Measurements from ENCODE around the gene GRID1. TPM values are rescaled to one million over a fixed set of nuclear protein-coding genes. Genes with fewer than 3 reads are reported as not detected.

The GRID1 gene
- total RNA-seq, 1 donor from 2014 or later: 2.7 TPM

DNA sequence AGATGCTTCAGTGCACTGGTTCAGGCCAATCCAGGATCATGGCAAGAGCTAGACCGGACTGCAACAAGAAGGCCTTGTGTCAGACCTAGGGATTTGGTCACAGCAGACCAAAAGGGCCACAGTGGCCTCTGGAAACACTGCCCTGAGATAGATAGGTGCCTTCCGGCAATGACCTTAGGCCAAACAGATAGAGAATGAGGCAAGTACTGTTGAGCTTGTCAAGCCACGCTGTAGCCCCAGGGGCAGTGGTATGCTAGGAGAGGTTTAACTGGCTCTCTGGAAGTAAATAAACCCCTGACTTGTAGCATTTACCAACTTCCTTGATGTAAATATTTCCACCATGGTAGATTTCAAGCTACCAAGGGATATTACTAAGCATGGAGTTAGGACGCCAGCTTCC is 197.5 kb downstream of the GRID1 start:
- no peak for DNase-seq (ENCODE audit: low spot score)

DNA sequence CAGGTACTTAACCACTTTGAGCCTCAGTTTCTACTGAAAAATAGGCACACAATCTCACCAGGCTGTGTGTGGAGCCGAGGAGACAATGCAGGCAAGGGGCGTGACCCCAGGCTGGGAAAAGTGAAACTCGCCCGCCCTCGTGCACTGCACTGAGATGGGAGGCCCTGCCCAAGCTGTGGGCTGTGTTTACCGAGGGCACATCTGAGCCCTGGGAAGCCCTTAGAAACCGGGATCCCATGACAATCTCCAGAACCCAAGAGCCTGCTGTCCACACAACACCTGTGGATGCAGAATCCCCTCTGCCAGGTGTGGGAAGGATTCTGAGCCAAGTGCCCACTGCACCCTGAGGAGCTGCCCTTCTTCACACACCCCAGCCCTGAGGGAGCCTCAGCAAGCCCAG is 198.3 kb downstream of the GRID1 start:
- DNase-seq (ENCODE audit: low spot score): no peak

DNA sequence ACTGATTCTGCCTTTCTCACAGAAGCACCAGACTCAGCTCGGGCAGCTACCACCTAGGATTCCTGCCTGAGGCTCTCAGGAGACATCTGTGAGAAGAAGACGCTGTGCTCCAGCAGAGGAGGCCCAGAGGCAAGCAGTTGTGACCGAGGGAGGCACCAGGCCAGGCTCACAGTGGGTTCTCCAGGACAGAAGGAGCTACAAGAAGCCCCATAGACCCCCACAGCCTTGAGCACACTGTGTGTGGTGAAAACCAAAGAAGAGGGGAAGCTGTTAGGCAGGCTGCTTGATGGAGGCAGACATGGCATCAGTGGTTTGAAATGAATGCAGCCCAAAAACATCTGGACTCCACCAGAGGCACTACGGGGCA is 198.8 kb downstream of the GRID1 start:
- DNase-seq (ENCODE audit: low spot score): no peak

DNA sequence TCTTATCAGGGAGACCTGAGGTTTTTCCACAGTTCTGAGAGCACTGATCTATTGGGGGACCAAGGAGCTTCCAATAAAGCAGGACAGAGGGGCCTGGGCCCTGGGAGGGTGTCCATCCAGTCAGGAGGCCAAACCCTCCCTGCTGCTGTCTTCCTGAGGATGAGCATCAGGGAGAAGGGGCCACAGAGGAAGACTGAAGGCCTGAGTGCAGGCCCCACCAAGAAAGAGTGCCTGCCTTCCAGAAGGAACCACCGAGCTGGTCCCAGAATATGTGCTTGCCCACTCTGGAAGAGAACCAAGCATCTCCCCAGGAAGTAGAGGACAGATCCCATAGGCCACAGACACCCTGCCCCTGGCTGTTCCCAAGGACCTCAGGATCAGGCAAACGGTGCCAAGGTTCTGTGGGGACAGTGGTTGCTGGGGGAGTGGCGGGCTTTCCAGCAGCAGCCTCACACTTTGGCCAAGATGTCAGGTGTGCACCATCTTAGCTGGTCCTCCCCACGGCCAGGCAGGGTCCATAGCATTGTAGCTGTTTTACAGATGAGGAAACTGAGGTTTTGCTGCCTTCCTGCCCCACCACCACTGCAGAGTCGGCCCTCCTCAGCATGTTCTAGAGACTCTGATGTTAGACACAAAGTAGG is 199.4 kb downstream of the GRID1 start:
- no peak for DNase-seq (ENCODE audit: low spot score)

DNA sequence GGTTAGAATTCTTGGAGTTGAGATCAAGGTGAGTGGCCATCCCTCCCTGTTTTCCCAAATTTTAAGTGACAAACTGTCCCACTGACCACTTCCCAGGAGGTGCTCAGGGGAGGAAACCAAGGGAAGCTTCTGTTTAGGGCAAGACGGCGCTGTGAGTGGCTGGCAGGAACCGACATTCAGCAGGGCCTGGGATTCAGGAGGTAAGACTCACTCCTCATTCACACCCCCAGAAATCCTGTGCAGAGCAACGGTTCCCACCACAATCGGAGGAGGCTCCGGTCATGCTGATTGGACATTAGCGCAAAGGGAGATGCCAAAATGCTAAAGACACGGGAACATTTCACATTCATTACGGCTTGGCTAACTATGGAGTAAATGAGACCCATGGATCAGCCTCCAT is 200.9 kb downstream of the GRID1 start:
- DNase-seq (ENCODE audit: low spot score): no peak

DNA sequence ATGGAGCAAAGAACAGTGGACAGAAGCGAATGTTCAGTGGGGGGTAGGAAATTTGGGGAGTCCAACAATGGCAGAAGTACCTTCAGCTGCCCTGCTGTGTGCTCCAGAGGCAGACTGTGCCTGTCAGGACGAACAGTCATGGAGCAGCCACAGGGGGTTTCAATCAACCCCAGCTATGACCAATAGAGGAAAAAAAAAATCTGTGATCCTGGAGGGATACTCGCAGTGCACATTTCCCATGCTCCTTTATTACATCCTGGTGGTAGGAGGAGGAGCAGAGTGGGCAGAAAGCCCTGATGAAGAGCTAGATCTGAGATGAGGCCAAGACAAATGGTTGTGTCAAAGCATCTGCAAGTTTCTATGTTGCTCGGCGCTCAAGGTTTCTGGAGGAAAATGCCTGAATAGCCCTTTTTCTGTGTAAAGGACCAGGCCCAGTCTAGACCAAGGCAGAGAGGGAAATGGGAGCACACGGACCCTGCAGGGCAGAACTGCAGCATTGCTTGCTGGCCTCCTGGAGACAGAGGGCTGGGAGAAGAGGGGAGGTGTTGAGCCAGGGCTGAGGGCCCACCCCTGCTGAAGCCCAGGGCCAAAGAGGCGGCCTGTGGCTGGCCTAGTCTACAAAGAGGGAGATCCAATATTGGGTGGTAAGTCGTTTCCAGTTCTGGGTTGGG is 201.5 kb downstream of the GRID1 start:
- no peak for DNase-seq (ENCODE audit: low spot score)

DNA sequence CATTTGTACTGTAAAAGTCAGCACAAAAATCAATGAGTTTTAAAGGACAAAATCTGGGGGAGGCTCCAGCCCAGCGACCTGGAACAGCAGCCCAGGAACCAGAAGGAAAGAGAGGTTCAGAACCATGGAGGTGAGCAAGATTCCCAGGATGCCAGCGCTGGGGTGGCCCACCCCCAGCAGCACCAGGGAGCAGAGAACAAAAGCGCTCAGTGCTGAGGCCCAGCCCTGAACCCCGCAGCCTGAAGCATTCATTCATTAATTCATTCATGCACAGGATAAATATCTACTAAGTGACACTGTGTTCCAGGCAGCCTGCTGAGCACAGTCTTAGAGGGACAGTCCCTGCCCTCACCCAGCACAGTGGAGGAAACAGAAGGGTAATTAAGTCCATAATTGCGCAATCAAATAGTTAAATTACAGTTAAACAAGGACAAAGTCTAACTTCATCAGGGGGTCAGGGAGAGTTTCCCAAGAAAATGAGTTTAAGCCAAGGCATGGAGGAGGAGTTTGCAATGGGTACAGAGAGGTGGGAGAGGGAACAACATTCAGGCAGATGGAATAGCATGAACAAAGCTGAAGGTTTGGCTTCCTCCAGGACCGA is 202.3 kb downstream of the GRID1 start:
- no peak for DNase-seq (ENCODE audit: low spot score)

DNA sequence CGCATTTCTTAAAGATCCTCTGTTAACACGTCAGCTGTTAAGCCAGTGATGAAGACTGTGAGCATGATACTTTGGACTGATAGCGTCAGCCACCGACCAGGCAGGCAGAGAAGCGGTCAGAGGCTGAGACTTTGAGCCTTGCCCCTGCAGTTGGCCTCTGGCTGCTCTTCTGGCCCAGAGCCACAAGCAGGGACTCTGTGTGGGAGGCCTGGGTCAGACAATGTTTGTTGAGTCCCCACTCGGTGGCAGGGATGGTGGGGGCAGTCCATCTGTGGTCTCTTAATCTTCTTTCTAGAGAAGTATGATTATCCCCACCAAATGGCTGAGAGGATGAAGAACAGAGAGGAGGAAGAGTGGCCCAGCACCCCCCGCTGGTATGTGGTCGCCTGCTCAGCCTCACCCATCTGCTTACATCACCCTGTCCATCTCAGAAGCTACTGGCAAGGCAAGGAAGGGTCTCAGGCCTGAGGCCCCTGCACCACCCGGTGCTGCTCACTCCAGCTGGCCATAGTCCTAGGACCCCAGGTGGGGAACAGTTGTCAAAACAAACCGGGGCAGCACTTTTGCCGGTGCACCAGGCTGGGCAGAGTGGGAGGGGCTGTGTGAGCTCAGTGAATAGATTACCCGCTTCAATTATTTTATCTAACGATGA is 202.9 kb downstream of the GRID1 start:
- DNase-seq (ENCODE audit: low spot score): no peak

DNA sequence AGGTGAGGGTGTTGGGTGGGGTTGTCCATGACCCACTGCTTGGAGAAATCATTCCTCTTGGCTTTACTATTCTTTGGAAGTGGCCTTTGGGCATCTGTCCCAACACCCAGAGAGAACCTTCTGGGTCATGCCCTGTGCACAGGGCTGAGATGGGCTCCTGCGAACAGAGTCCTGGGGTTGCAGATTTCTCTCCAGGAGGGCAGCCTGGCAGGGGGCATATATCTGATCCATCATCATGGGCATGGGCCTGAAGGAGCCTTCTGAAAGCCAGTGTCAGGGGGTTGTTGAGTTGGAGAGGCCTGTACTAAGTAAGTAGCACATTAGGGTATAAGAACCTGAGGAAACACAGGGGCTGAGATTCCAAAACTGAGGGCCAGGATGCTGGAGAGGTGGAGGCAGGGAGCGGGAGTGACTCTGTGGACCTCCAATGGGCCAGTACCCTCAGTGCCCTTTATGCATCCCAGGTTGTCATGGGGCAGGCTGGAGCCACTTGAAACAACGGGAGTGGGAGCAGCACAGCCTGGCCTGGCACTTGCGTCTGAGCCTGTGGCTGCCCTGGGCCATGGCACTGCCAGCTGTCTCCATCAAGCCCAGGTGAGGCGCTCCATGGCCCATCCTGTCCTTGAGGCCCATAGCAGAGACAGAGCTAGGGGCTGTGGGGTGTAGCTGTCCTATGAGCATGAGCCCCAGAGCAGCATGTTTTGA is 203.7 kb downstream of the GRID1 start:
- DNase-seq (ENCODE audit: low spot score): no peak

DNA sequence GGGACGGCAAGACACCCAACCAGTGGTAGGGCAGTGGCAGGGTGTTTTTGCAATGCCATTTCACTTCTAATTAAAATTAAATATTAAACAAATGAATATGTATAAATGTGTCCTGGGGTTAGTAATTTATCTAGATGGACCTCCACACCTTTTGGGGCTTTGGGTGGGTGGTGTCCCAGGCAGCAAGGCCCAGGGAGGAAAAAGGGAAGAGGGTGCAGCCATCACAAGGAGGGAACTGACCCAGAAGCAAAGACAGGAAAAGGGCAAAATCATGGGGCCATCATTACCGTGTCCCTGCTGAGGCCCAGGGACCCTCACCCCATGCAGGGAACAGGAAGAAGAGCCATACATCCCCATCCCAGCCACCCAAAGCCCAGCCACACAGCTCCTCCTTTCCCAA is 204.6 kb downstream of the GRID1 start:
- DNase-seq (ENCODE audit: low spot score): no peak

DNA sequence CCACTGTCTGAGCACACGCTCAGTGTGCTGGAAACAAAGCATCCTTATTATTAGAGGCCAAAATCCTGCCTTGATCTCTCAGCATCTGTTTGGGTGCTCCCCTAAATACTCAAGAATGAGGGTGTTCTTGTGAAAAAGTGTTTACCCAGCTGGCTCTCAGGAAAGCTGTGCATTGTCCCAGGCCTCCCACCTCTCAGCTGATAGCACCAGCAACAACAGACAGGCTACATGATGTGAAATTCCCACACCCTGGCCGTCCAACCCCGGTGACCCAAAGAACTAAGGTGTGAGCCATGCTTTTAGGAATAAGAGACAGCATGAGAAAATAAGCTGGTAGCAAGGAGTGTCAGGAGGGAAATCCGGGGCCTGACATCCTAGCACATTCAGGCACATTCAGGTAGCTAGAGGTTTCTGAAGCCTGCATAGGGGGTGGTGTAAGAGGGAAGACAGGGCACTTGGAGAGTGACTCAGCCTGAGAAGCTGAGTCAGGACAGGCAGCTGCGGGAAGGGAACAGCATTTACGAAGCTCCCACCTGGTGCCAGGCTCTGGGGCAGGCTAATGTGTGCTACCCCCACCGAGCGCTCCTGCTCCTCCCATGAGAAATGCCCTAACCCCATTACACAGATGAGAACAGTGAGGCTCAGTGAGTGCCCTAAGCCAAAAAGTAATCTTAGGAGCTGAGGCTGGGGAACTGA is 205.6 kb downstream of the GRID1 start:
- DNase-seq (ENCODE audit: low spot score): no peak

DNA sequence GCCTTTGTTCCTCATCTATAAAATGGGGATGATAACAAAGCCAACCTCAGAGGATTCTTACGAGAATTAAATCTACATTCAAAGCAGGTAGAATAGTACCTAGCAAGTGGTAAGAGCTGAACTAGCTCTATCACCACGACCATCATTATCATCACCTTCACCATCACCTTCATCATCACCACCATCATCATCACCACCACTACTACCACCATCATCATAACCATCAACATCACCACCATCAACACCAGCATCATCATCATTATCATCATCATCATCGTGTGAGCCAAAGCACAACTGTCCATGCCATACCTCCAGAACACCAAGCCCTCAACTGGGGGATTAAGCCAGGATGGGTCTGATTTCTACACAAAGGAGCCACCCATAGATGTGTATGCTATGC is 206.8 kb downstream of the GRID1 start:
- DNase-seq (ENCODE audit: low spot score): no peak

DNA sequence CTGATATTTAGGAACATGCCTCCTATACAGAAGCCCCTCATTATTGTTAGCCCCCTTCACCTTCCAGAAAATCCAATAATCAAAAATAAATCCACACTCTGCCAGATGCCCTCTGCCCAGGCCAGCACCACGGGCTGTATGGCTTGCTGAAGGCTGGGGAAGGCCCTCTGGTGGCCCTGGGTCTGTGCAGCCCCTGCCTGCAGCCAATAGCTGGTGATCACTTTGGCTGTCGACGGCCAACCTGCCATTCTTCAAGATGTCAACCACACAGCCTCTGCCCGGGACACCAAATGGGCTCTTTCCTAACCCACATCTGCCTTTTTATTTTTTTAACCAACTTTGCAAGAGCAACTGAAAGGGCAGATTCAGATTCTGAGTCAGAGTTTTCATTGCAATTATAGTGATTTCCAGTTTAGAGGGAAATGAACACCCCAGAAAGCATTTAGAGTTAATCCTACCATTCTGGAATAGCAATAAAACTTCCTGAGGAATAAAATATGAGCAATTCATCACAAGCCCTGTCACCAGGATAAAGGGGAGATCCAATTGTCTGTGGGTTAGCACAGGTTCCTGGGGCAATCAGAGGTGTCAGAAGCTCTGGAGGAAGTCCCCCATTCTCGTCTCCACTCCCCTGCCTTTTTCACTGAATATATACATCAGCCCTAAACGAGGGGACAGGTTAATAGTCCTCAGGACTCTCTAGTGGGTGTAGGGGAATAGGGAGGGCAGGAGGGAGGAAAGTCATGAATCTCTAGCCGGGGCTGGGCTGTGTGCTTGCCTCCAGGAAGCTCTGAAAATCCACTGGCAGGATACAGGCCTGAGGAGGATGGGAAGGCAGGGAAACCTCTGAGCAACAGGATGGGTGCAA is 211.3 kb downstream of the GRID1 start:
- DNase-seq (ENCODE audit: low spot score): no peak

DNA sequence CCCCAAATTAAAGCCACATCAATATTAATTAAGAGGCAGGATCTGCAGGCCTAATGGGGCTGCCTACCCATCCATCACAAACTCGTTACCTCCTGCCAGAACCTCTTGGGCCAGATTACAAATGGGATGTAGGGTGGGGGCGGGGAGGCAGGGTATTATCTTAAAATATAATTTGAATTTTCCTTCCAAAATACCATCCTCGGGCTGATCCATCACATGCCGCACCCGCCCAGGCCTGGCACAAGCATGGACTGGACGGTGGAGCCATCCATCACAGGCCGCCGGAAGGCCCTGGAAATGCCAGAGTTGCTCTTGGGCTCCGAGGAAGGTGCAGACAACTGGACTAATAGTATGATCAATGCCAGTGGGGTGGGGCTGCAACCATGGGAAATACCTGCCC is 212.8 kb downstream of the GRID1 start:
- no peak for DNase-seq (ENCODE audit: low spot score)

DNA sequence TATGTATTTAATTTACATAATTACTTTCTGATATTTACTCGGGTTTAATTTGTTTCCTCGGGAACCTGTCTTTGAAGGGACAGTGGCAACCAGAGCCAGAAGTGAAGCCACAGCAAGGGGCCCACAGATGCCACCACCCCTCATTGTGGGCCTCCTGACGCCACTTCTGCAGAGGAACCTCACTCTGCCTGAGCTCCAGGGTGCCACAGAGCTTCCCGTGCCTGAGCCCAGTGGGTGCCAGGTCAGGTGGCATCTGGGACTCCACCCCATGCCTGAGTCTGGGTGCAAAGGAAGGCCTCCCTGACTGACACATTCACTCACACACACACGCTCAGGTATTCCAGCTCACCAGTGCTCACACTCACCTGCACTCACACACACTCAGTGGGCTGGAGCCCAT is 213.7 kb downstream of the GRID1 start:
- DNase-seq (ENCODE audit: low spot score): no peak

DNA sequence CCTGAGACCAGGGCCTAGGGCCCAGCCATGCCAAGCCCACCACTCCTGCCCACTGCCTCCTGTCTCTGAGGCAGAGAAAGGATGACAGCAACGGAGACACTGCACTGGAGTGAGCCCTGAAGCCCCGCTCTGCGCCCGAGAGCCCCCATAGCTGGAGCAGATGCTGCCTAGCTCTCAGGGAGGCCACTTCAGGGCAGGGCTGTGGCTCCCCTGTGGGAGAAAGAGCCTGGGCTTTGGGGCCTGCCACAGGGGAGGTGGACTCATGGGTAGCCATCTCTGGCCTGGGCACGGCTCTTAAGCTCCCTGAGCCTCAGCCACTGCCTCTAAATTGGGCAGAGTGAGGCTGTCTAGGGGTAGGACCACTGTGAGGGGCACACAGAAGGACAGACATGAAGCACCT is 214.2 kb downstream of the GRID1 start:
- DNase-seq (ENCODE audit: low spot score): no peak

DNA sequence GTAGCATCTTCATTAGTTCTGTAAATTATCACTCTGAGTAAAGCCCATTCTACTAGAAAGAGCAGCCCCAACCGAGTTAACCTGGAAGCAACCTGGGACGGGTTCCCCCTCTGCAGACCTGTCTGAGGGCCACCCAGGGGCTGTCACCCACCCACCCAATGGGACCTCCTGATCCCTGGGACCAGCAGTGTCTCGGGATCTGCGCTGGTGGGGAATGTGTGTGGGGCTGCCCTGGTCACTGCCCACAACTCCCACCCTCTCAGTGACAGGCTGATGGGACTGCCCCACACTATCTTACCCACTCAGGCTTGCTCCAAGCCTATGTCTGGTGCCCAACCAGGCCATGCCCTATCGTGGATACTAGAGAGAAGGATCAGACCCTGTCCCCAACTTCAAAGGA is 215.0 kb downstream of the GRID1 start:
- no peak for DNase-seq (ENCODE audit: low spot score)

DNA sequence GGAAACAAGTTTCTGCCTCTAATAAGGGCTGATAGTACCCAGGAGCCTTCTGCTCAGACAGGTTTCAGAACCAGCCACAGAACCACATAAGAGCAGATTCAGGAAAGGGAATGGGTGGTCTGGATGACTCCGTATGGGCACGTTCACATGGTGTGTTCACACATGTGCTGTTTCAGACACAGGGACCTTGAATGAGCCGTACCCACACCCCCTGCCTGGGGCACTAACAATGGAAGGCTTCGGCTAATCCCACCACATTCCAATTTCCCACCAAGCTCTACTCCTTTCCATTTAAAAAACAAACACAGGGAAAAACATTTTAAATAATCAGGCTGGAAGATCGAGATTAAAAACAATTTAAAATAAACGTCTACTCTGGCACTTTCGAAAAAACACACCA is 217.3 kb downstream of the GRID1 start:
- no peak for DNase-seq (ENCODE audit: low spot score)

DNA sequence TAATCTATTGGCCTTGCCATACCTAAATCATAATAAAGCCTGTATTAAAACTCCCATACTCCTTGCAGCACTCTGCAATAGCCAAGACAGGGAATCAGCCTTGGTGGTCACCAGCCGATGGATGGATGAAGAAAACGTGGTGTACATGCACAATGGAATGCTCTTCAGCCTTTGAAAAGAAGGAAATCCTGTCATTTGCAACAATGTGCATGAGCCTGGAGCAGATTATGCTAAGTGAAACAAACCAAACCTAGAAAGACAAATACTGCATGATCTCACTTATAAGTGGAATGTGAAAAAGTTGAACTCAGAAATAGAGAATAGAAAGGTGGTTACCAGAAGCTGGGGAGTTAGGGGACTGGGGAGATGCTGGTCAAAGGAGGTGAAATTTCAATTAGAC is 218.5 kb downstream of the GRID1 start:
- no peak for DNase-seq (ENCODE audit: low spot score)

DNA sequence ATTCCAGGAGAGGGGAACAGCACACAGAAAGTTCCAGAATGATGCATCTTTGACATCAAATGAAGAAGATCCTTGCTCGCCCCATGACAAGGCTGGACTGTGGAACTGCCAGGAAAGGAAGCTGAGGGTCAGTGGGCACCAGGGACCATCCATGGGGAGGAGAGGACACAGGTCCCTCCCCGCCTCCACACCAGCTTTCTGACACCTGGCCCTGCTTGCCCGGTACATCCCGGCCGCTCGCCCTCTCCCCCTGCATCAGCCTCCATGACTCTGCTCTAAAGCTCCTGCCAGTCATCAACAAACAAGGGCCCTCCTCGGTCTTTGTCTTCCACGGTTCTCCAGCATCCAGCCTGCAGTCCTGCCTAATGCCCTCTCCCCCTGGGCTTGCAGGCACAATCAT is 222.3 kb downstream of the GRID1 start:
- DNase-seq (ENCODE audit: low spot score): no peak

DNA sequence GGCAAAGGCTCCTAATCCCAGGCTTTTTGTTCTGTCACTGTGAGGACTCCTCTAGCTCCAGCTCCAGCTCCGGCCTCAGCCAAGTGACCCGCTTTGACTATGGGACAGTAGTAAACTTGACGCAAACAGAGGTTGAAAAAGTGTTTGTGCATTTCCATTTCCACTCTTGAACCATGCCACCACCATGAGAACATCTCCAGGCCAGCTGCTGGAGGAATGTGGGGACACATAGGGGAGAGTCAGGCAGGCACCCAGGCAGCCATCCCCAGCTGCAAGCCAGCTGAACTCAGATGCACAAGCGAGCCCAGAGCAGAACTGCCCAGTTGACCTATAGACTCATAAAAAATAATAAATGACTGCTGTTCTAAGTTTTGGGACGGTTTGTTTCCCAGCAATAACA is 224.7 kb downstream of the GRID1 start:
- no peak for DNase-seq (ENCODE audit: low spot score)

Data from ureter (tissue), 1 donor.